Neural progenitor cell (in vitro differentiated cells): Measurements from ENCODE around the gene KCNMB2. TPM values are rescaled to one million over a fixed set of nuclear protein-coding genes. Genes with fewer than 3 reads are reported as not detected.

ENCODE experiments used
- DNase-seq: peaks from one replicate; pipeline ENCODE4 v3.0.0-alpha.2; 2016; ENCODE audit warnings: low spot score
- H2AFZ ChIP-seq: fragments of 200-600 bp; sonication (generic); replicated peaks from 2 replicates; pipeline ENCODE4 v1.6.1; 2016; ENCODE audit warnings: antibody characterized with exemption
- H3F3A ChIP-seq: fragments of 200-600 bp; sonication (generic); 2 replicates; pipeline ENCODE4 v1.6.1; 2016; ENCODE audit warnings: antibody characterized with exemption, low read depth
- H3K27ac ChIP-seq: fragments of 200-600 bp; sonication (generic); 2 replicates; pipeline ENCODE4 v1.5.1; 2016; ENCODE audit warnings: mild to moderate bottlenecking
- H3K27me3 ChIP-seq: fragments of 200-600 bp; sonication (generic); 2 replicates; pipeline ENCODE4 v1.6.1; 2016; ENCODE audit warnings: mild to moderate bottlenecking, moderate library complexity
- H3K36me3 ChIP-seq: fragments of 200-600 bp; sonication (generic); 2 replicates; pipeline ENCODE4 v1.5.1; 2016
- H3K4me1 ChIP-seq: fragments of 200-600 bp; sonication (generic); 2 replicates; pipeline ENCODE4 v1.6.1; 2016; ENCODE audit warnings: mixed run types
- H3K4me2 ChIP-seq: fragments of 200-600 bp; sonication (generic); 2 replicates; pipeline ENCODE4 v1.6.1; 2016
- H3K4me3 ChIP-seq: fragments of 200-600 bp; sonication (generic); 2 replicates; pipeline ENCODE4 v1.5.1; 2016
- H3K79me2 ChIP-seq: fragments of 200-600 bp; sonication (generic); 2 replicates; pipeline ENCODE4 v1.6.1; 2016; ENCODE audit warnings: low read depth
- H3K9ac ChIP-seq: fragments of 200-600 bp; sonication (generic); 2 replicates; pipeline ENCODE4 v1.6.1; 2016
- H3K9me3 ChIP-seq: fragments of 200-600 bp; sonication (generic); 2 replicates; pipeline ENCODE4 v1.5.1; 2016; ENCODE audit warnings: low read depth
- H4K20me1 ChIP-seq: fragments of 200-600 bp; sonication (generic); 2 replicates; pipeline ENCODE4 v1.6.1; 2016; ENCODE audit warnings: low read depth
- H3K27ac Mint-ChIP-seq: 3 replicates; pipeline ENCODE4 v1.8.0; 2021; ENCODE audit warnings: mixed read lengths
- H3K27me3 Mint-ChIP-seq: 2 replicates; pipeline ENCODE4 v1.8.0; 2022; ENCODE audit warnings: low read depth, mild to moderate bottlenecking, inconsistent platforms, moderate library complexity, mixed read lengths; ENCODE audit not compliant: insufficient read depth
- H3K36me3 Mint-ChIP-seq: 3 replicates; pipeline ENCODE4 v1.8.0; 2021; ENCODE audit warnings: mixed read lengths
- H3K4me1 Mint-ChIP-seq: 3 replicates; pipeline ENCODE4 v1.8.0; 2021; ENCODE audit warnings: mixed read lengths
- H3K4me3 Mint-ChIP-seq: 3 replicates; pipeline ENCODE4 v1.8.0; 2021; ENCODE audit warnings: mild to moderate bottlenecking, moderate library complexity, mixed read lengths
- H3K9me3 Mint-ChIP-seq: 3 replicates; pipeline ENCODE4 v1.8.0; 2020; ENCODE audit warnings: mixed read lengths
- EZH2 ChIP-seq: fragments of 200-600 bp; sonication (generic); IDR thresholded peaks from 2 replicates; pipeline ENCODE4 v1.6.1; 2017; ENCODE audit warnings: antibody characterized with exemption, mild to moderate bottlenecking, moderate library complexity
- EZH2phosphoT487 ChIP-seq: fragments of 200-600 bp; sonication (generic); IDR thresholded peaks from 2 replicates; pipeline ENCODE4 v1.6.1; 2017; ENCODE audit warnings: antibody characterized with exemption
- total RNA-seq: library from RNA; depleted of rRNA; stranded (reverse); fragments of >200 nt; gene quantifications from 2 replicates; pipeline ENCODE4 v1.2.3, GENCODE V29; 2015; ENCODE audit warnings: low replicate concordance
- TF ChIP-seq, protein P1 (sequence below): fragments of 200-600 bp; sonication (generic); IDR thresholded peaks from 2 replicates; pipeline ENCODE4 v1.5.1; 2017; ENCODE audit warnings: antibody characterized with exemption, mild to moderate bottlenecking

The KCNMB2 gene
- total RNA-seq, 1 donor from 2014 or later = not detected

GRCh38 chr3:178562143-178562946 lies 26.1 kb downstream of the KCNMB2 start:
- Mint-ChIP-seq H3K27ac (no peak overlapping the region), H3K36me3 (no peaks in the 10 kb centered on the region), H3K4me1 (peaks cover 7% of the 10 kb centered on the region), H3K9me3 (no peaks in the 10 kb centered on the region), H3K4me3 (no peak overlapping the region), H3K27me3 (peaks cover 2% of the 10 kb centered on the region)
- Histone ChIP-seq H3K27me3 (no peaks in the 10 kb centered on the region), H3K4me2 (no peak overlapping the region), H3K9ac (no peak overlapping the region), H3K79me2 (no peaks in the 10 kb centered on the region), H3K4me1 (peaks cover 8% of the 10 kb centered on the region), H4K20me1 (no peaks in the 10 kb centered on the region), H2AFZ (no peak overlapping the region), H3K4me3 (no peak overlapping the region), H3K9me3 (no peaks in the 10 kb centered on the region), H3K36me3 (no peaks in the 10 kb centered on the region), H3F3A (no peaks in the 10 kb centered on the region), H3K27ac (no peak overlapping the region)
- no peak for DNase-seq
- TF ChIP-seq EZH2phosphoT487 (no peak), EZH2 (no peak)
- TF ChIP-seq, protein P1, sequence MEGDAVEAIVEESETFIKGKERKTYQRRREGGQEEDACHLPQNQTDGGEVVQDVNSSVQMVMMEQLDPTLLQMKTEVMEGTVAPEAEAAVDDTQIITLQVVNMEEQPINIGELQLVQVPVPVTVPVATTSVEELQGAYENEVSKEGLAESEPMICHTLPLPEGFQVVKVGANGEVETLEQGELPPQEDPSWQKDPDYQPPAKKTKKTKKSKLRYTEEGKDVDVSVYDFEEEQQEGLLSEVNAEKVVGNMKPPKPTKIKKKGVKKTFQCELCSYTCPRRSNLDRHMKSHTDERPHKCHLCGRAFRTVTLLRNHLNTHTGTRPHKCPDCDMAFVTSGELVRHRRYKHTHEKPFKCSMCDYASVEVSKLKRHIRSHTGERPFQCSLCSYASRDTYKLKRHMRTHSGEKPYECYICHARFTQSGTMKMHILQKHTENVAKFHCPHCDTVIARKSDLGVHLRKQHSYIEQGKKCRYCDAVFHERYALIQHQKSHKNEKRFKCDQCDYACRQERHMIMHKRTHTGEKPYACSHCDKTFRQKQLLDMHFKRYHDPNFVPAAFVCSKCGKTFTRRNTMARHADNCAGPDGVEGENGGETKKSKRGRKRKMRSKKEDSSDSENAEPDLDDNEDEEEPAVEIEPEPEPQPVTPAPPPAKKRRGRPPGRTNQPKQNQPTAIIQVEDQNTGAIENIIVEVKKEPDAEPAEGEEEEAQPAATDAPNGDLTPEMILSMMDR = no peak

DNA sequence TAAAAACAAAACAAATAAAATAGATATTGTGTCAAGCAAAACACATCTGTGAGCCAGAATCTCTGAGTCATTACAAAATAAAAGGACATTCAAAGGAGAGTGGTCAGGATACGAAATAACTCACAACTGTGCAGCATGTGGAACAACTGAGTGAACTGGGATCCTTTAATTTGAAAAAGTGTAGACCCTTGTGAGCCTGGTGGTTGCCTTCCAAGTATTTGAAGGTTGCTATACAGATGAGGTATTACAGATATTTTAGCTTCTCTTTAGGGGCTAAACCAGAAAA lies 26.7 kb downstream of the KCNMB2 start:
- Histone ChIP-seq H3K79me2 (no peaks in the 10 kb centered on the region), H3K9ac (no peak overlapping the region), H3K36me3 (no peaks in the 10 kb centered on the region), H3K4me3 (no peak overlapping the region), H3K4me1 (peaks cover 8% of the 10 kb centered on the region), H4K20me1 (no peaks in the 10 kb centered on the region), H3K4me2 (no peak overlapping the region), H3K27me3 (no peaks in the 10 kb centered on the region), H3K27ac (no peak overlapping the region), H3K9me3 (no peaks in the 10 kb centered on the region), H2AFZ (no peak overlapping the region), H3F3A (no peaks in the 10 kb centered on the region)
- DNase-seq = no peak
- Mint-ChIP-seq H3K36me3 (no peaks in the 10 kb centered on the region), H3K27me3 (peaks cover 2% of the 10 kb centered on the region), H3K27ac (no peak overlapping the region), H3K4me3 (no peak overlapping the region), H3K4me1 (peaks cover 7% of the 10 kb centered on the region), H3K9me3 (no peaks in the 10 kb centered on the region)
- TF ChIP-seq, protein P1 = no peak
- TF ChIP-seq EZH2 (no peak), EZH2phosphoT487 (no peak)

DNA sequence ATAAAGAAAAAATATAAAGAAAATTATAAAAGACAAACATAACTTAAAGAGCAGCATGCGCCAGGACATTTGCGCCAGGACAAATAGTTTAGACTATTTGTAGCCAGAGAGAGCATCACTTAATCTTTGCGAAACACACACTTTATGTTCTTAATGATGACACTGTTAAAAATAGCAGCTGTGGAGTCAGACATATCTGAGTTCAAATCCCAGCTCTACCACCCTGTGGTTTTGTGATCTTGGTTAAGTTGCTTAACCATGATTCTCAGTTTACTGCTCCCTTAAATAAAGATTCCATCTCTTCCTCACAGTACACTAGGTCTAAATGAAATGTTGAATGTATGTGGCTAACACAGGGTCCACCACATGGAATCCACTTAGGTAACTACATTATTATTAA lies 31.4 kb downstream of the KCNMB2 start:
- H3K4me3 Mint-ChIP-seq = no peak overlapping the region
- H3K36me3 ChIP-seq = no peaks in the 10 kb centered on the region
- no peak overlapping the region for H3K4me2 ChIP-seq
- no peaks in the 10 kb centered on the region for H3K4me1 Mint-ChIP-seq
- H3K27me3 ChIP-seq = no peaks in the 10 kb centered on the region
- H3K27ac ChIP-seq = no peak overlapping the region
- H3F3A ChIP-seq = no peaks in the 10 kb centered on the region
- no peak overlapping the region for H3K9ac ChIP-seq
- H3K4me1 ChIP-seq = no peaks in the 10 kb centered on the region
- no peak for DNase-seq
- no peaks in the 10 kb centered on the region for H3K9me3 Mint-ChIP-seq
- no peaks in the 10 kb centered on the region for H3K9me3 ChIP-seq
- H3K36me3 Mint-ChIP-seq = no peaks in the 10 kb centered on the region
- H2AFZ ChIP-seq = no peak overlapping the region
- TF ChIP-seq EZH2 = no peak
- TF ChIP-seq, protein P1 = no peak
- TF ChIP-seq EZH2phosphoT487 = no peak
- peaks cover 2% of the 10 kb centered on the region for H3K27me3 Mint-ChIP-seq
- H3K27ac Mint-ChIP-seq = no peak overlapping the region
- H3K79me2 ChIP-seq = no peaks in the 10 kb centered on the region
- H4K20me1 ChIP-seq = no peaks in the 10 kb centered on the region
- H3K4me3 ChIP-seq = no peak overlapping the region
